Mesenchymal stem cell (in vitro differentiated cells and primary cell): ENCODE results near the gene LRP1.

Experiments used
- DNase-seq: peaks from one replicate; pipeline ENCODE4 v3.0.0-alpha.2; 2013
- H2AFZ ChIP-seq: one replicate; pipeline ENCODE4 v1.6.1; 2013; ENCODE audit warnings: low read depth, mild to moderate bottlenecking, control low read depth, inconsistent platforms, low read length, moderate library complexity
- H2AK5ac ChIP-seq: 2 replicates; pipeline ENCODE4 v1.6.1; 2013; ENCODE audit warnings: low read length, moderate library complexity, mild to moderate bottlenecking, inconsistent platforms; ENCODE audit not compliant: severe bottlenecking
- H2BK120ac ChIP-seq: one replicate; pipeline ENCODE4 v1.6.1; 2013; ENCODE audit warnings: low read depth, mild to moderate bottlenecking, inconsistent platforms, low read length, moderate library complexity
- H2BK12ac ChIP-seq, 2 experiments: one replicate each; pipeline ENCODE4 v1.6.1; 2013; ENCODE audit warnings: inconsistent platforms in 2 of 2, low read length in 2 of 2, mild to moderate bottlenecking in 2 of 2, moderate library complexity in 2 of 2, control low read depth in 1 of 2
- H2BK15ac ChIP-seq: one replicate; pipeline ENCODE4 v1.6.1; 2013; ENCODE audit warnings: mild to moderate bottlenecking, low read depth, inconsistent platforms; ENCODE audit not compliant: poor library complexity, severe bottlenecking
- H2BK5ac ChIP-seq: 2 replicates; pipeline ENCODE4 v1.6.1; 2013; ENCODE audit warnings: low read depth, mild to moderate bottlenecking, low read length, control low read depth, inconsistent platforms; ENCODE audit not compliant: poor library complexity, severe bottlenecking
- H3K14ac ChIP-seq, 2 experiments: one replicate each; pipeline ENCODE4 v1.6.1; 2013; ENCODE audit warnings: inconsistent platforms in 2 of 2, low read length in 2 of 2, control low read depth in 1 of 2, mild to moderate bottlenecking in 1 of 2, moderate library complexity in 1 of 2
- H3K18ac ChIP-seq, 2 experiments: one replicate each; pipeline ENCODE4 v1.6.1; 2013; ENCODE audit warnings: inconsistent platforms in 2 of 2, low read length in 2 of 2, control low read depth in 1 of 2, low read depth in 1 of 2, mild to moderate bottlenecking in 1 of 2
- H3K23ac ChIP-seq, 2 experiments: one replicate each; pipeline ENCODE4 v1.6.1; 2013; ENCODE audit warnings: inconsistent platforms in 2 of 2, low read length in 2 of 2, mild to moderate bottlenecking in 2 of 2, moderate library complexity in 2 of 2, control low read depth in 1 of 2
- H3K27ac ChIP-seq: 2 replicates; pipeline ENCODE4 v1.5.1; 2013; ENCODE audit warnings: mild to moderate bottlenecking, moderate library complexity, low read length, control low read depth, inconsistent platforms; ENCODE audit not compliant: poor library complexity, severe bottlenecking
- H3K27me3 ChIP-seq, 2 experiments: 2 replicates each; pipeline versions ENCODE4 v1.6.1 to v1.7.0; 2013; ENCODE audit warnings: low read length in 2 of 2, mild to moderate bottlenecking in 2 of 2, moderate library complexity in 2 of 2, control low read depth in 1 of 2, inconsistent platforms in 1 of 2; ENCODE audit not compliant: control insufficient read depth in 1 of 2, insufficient read depth in 1 of 2
- H3K36me3 ChIP-seq, 2 experiments: 2 replicates each; pipeline versions ENCODE4 v1.6.1 to v1.7.0; 2013; ENCODE audit warnings: low read length in 2 of 2, control low read depth in 1 of 2, inconsistent platforms in 1 of 2, low read depth in 1 of 2, mild to moderate bottlenecking in 1 of 2; ENCODE audit not compliant: insufficient read depth in 2 of 2, control insufficient read depth in 1 of 2
- H3K4ac ChIP-seq, 2 experiments: one replicate each; pipeline ENCODE4 v1.6.1; 2013; ENCODE audit warnings: inconsistent platforms in 2 of 2, low read length in 2 of 2, mild to moderate bottlenecking in 2 of 2, moderate library complexity in 2 of 2, control low read depth in 1 of 2, low read depth in 1 of 2
- H3K4me1 ChIP-seq: 2 replicates; pipeline ENCODE4 v1.6.1; 2013; ENCODE audit warnings: low read depth, low read length, control low read depth; ENCODE audit not compliant: control insufficient read depth, insufficient read depth
- H3K4me2 ChIP-seq: 2 replicates; pipeline ENCODE4 v1.6.1; 2013; ENCODE audit warnings: low read length, mild to moderate bottlenecking, inconsistent platforms; ENCODE audit not compliant: poor library complexity, severe bottlenecking
- H3K4me3 ChIP-seq, 2 experiments: 2 replicates each; pipeline versions ENCODE4 v1.5.1 to v1.7.0; 2013; ENCODE audit warnings: low read length in 2 of 2, mild to moderate bottlenecking in 2 of 2, control low read depth in 1 of 2, low read depth in 1 of 2; ENCODE audit not compliant: insufficient read depth in 1 of 2
- H3K79me1 ChIP-seq: replicated peaks from 2 replicates; pipeline ENCODE4 v1.6.1; 2013; ENCODE audit warnings: mild to moderate bottlenecking, control low read depth, low read length, inconsistent platforms; ENCODE audit not compliant: poor library complexity, severe bottlenecking
- H3K9ac ChIP-seq: 2 replicates; pipeline ENCODE4 v1.7.0; 2013; ENCODE audit warnings: mild to moderate bottlenecking, low read length, moderate library complexity
- H3K9me3 ChIP-seq: 2 replicates; pipeline ENCODE4 v1.7.0; 2013; ENCODE audit warnings: mild to moderate bottlenecking, low read length; ENCODE audit not compliant: control insufficient read depth
- H4K8ac ChIP-seq: one replicate; pipeline ENCODE4 v1.6.1; 2013; ENCODE audit warnings: inconsistent platforms, mild to moderate bottlenecking, low read length, moderate library complexity
- H4K91ac ChIP-seq: one replicate; pipeline ENCODE4 v1.6.1; 2013; ENCODE audit warnings: mild to moderate bottlenecking, low read length, inconsistent platforms
- WGBS: methylation state at CpG from one replicate; pipeline ENCODE4 v1.1.7; 2013; ENCODE audit warnings: mixed read lengths; 5-methylcytosine and 5-hydroxymethylcytosine counted together

LRP1 gene

GRCh38 chr12:57111031-57111734 is 17.1 kb upstream of the LRP1 start, which contains the start of gene STAT6:
STAT6 (minus strand) TSS chr12:57111362; CDS start chr12:57108278, 3,084 bp downstream.
- peak within 1 kb of the TSS; percentile 96 to 97 for H2BK12ac ChIP-seq
- peak within 1 kb of the TSS; percentile 93 for H3K27ac ChIP-seq
- peak within 1 kb of the TSS; percentile 99 to 100 for H3K4ac ChIP-seq
- H2BK120ac ChIP-seq, result peak within 1 kb of the TSS; percentile 99
- peak within 1 kb of the TSS; percentile 100 for H4K91ac ChIP-seq
- peak within 1 kb of the TSS; percentile 32 for H2AFZ ChIP-seq
- peaks cover 19% of the 10 kb centered on the region for H3K4me1 ChIP-seq
- DNase-seq, result peak; percentile 96
- WGBS, result under 1% methylated on average over 12 of the region's 13 CpGs
- H3K27me3 ChIP-seq, result no peaks in the 10 kb centered on the region
- H3K9me3 ChIP-seq, result no peaks in the 10 kb centered on the region
- peak within 1 kb of the TSS; percentile 83 to 94 for H3K23ac ChIP-seq
- H3K9ac ChIP-seq, result peak within 1 kb of the TSS; percentile 97
- H4K8ac ChIP-seq, result peak within 1 kb of the TSS; percentile 99
- peaks cover 14 to 24% of the 10 kb centered on the region in 2 experiments for H3K36me3 ChIP-seq
- peak within 1 kb of the TSS; percentile 93 for H3K4me2 ChIP-seq
- H3K4me3 ChIP-seq, result peak within 1 kb of the TSS; percentile 72 to 98
- H2BK15ac ChIP-seq, result peak within 1 kb of the TSS; percentile 90
- peak within 1 kb of the TSS; percentile 96 for H2AK5ac ChIP-seq
- peak within 1 kb of the TSS; percentile 98 to 99 for H3K18ac ChIP-seq
- peak within 1 kb of the TSS; percentile 99 to 100 for H3K14ac ChIP-seq
- peak within 1 kb of the TSS; percentile 84 for H2BK5ac ChIP-seq
- H3K79me1 ChIP-seq, result peaks cover 16% of the 10 kb centered on the region

GRCh38 chr12:57112492-57113294 is 15.6 kb upstream of the LRP1 start:
- Histone ChIP-seq H3K27ac (peak overlapping the region; percentile 93), H3K14ac (no peak overlapping the region), H3K23ac (no peak overlapping the region), H2BK15ac (no peak overlapping the region), H3K4me2 (peak overlapping the region; percentile 93), H3K27me3 (no peaks in the 10 kb centered on the region), H3K4me3 (peak overlapping the region; percentile 32 to 98), H3K18ac (peak overlapping the region; percentile 11 to 37), H2BK120ac (no peak overlapping the region), H3K36me3 (peaks cover 2 to 9% of the 10 kb centered on the region in 2 experiments), H3K9ac (peak overlapping the region; percentile 97), H4K91ac (peak overlapping the region; percentile 9), H3K4me1 (peaks cover 16% of the 10 kb centered on the region), H3K79me1 (peaks cover 5% of the 10 kb centered on the region), H3K4ac (peak overlapping the region in 1 of 2 experiments; percentile 13), H2BK12ac (peak overlapping the region; percentile 43 to 90), H2AK5ac (no peak overlapping the region), H2AFZ (no peak overlapping the region), H3K9me3 (no peaks in the 10 kb centered on the region), H2BK5ac (no peak overlapping the region), H4K8ac (no peak overlapping the region)
- 65% methylated on average over 7 of the region's 9 CpGs for WGBS
- no peak for DNase-seq

GRCh38 chr12:57116580-57117281 is 11.6 kb upstream of the LRP1 start:
- no peak overlapping the region for H3K14ac ChIP-seq
- H2AFZ ChIP-seq, result no peak overlapping the region
- no peak overlapping the region for H3K4me3 ChIP-seq
- H3K4me1 ChIP-seq, result peaks cover 5% of the 10 kb centered on the region
- H3K27me3 ChIP-seq, result no peaks in the 10 kb centered on the region
- no peaks in the 10 kb centered on the region for H3K36me3 ChIP-seq
- no peak overlapping the region for H3K18ac ChIP-seq
- H3K79me1 ChIP-seq, result no peaks in the 10 kb centered on the region
- H2BK12ac ChIP-seq, result no peak overlapping the region
- H3K9me3 ChIP-seq, result no peaks in the 10 kb centered on the region
- H2BK15ac ChIP-seq, result no peak overlapping the region
- no peak overlapping the region for H3K9ac ChIP-seq
- no peak overlapping the region for H3K4ac ChIP-seq
- H4K91ac ChIP-seq, result no peak overlapping the region
- no peak overlapping the region for H3K23ac ChIP-seq
- H3K4me2 ChIP-seq, result no peak overlapping the region
- no peak overlapping the region for H2AK5ac ChIP-seq
- H3K27ac ChIP-seq, result no peak overlapping the region
- DNase-seq, result no peak
- 96% methylated on average over 5 of the region's 5 CpGs for WGBS
- H4K8ac ChIP-seq, result no peak overlapping the region
- no peak overlapping the region for H2BK120ac ChIP-seq
- H2BK5ac ChIP-seq, result no peak overlapping the region
